SK-N-SH (cell line): ENCODE measurements around the gene GAMT. TPM values are rescaled to one million over a fixed set of nuclear protein-coding genes. Genes with fewer than 3 reads are reported as not detected.

Source experiments
- CTCF ChIA-PET: fragments of 300-600, 350-600 bp; formaldehyde crosslinking; extraction: SDS; loops from one replicate; lab custom pipeline; 2021; lab: Yijun Ruan, JAX
- POLR2A ChIA-PET: fragments of 350-600 bp; sonication (Branson Sonifier 250); formaldehyde crosslinking; extraction: SDS; loops from one replicate; lab custom pipeline; 2020; ENCODE audit warnings: antibody characterized with exemption, inconsistent platforms; lab: Yijun Ruan, JAX
- DNase-seq: peaks from one replicate; pipeline ENCODE4 v3.0.0; 2012
- H2AFZ ChIP-seq: fragments of 200-600 bp; sonication (generic); 2 replicates; pipeline ENCODE4 v1.8.1; 2016; ENCODE audit warnings: antibody characterized with exemption, mild to moderate bottlenecking, low read depth
- H3F3A ChIP-seq: fragments of 200-600 bp; sonication (generic); replicated peaks from 2 replicates; pipeline ENCODE3; 2016; ENCODE audit warnings: antibody characterized with exemption, mild to moderate bottlenecking; ENCODE audit not compliant: insufficient read depth
- H3K27ac ChIP-seq, 2 experiments: fragments of 200-500 bp in 1 of 2; fragments of 200-600 bp in 1 of 2; sonication (Bioruptor generic) in 1 of 2; sonication (generic), shearing (Covaris generic) in 1 of 2; 2 replicates each; pipeline versions ENCODE4 v1.5.1 to v1.6.1; 2014 to 2016; ENCODE audit warnings: low read depth in 2 of 2, inconsistent platforms in 1 of 2, low read length in 1 of 2, mild to moderate bottlenecking in 1 of 2, mixed read lengths in 1 of 2
- H3K27me3 ChIP-seq: fragments of 200-600 bp; sonication (generic), shearing (Covaris generic); 2 replicates; pipeline ENCODE4 v1.6.1; 2016; ENCODE audit warnings: mixed run types; ENCODE audit not compliant: insufficient read depth
- H3K36me3 ChIP-seq, 2 experiments: fragments of 200-500 bp in 1 of 2; fragments of 200-600 bp in 1 of 2; sonication (Bioruptor generic) in 1 of 2; sonication (generic) in 1 of 2; replicated peaks in 1 of 2; 2 replicates each; pipeline versions ENCODE3 to v1.5.1; 2014 to 2016; ENCODE audit warnings: low read length in 1 of 2, mild to moderate bottlenecking in 1 of 2; ENCODE audit not compliant: insufficient read depth in 2 of 2, control insufficient read depth in 1 of 2
- H3K4me1 ChIP-seq, 2 experiments: fragments of 200-500 bp in 1 of 2; fragments of 200-600 bp in 1 of 2; sonication (Bioruptor generic) in 1 of 2; sonication (generic), shearing (Covaris generic) in 1 of 2; 2 replicates each; pipeline versions ENCODE4 v1.5.1 to v1.6.1; 2014 to 2016; ENCODE audit warnings: low read depth in 1 of 2, low read length in 1 of 2, mixed run types in 1 of 2; ENCODE audit not compliant: insufficient read depth in 2 of 2, control insufficient read depth in 1 of 2
- H3K4me2 ChIP-seq: fragments of 200-600 bp; sonication (generic), shearing (Covaris generic); 2 replicates; pipeline ENCODE4 v1.6.1; 2017; ENCODE audit warnings: mixed run types
- H3K4me3 ChIP-seq, 2 experiments: fragments of 200-500 bp in 1 of 2; fragments of 200-600 bp in 1 of 2; sonication (Bioruptor generic) in 1 of 2; sonication (generic), shearing (Covaris generic) in 1 of 2; 2 replicates each; pipeline versions ENCODE4 v1.5.1 to v1.8.1; 2014 to 2016; ENCODE audit warnings: low read depth in 2 of 2, inconsistent platforms in 1 of 2, low read length in 1 of 2, mild to moderate bottlenecking in 1 of 2, mixed read lengths in 1 of 2, moderate library complexity in 1 of 2
- H3K79me2 ChIP-seq: fragments of 200-600 bp; sonication (generic); 2 replicates; pipeline ENCODE4 v1.8.1; 2017; ENCODE audit warnings: mild to moderate bottlenecking; ENCODE audit not compliant: insufficient read depth
- H3K9ac ChIP-seq: fragments of 200-600 bp; sonication (generic); 2 replicates; pipeline ENCODE4 v1.6.1; 2017; ENCODE audit warnings: mixed run types
- H3K9me2 ChIP-seq: fragments of 200-600 bp; sonication (generic); 2 replicates; pipeline ENCODE4 v1.6.1; 2017; ENCODE audit warnings: mixed run types
- H3K9me3 ChIP-seq: fragments of 200-600 bp; sonication (generic); 2 replicates; pipeline ENCODE4 v1.6.1; 2017; ENCODE audit warnings: mixed run types, mild to moderate bottlenecking, moderate library complexity
- H4K20me1 ChIP-seq: fragments of 200-600 bp; sonication (generic); 2 replicates; pipeline ENCODE4 v1.6.1; 2017; ENCODE audit warnings: mild to moderate bottlenecking, mixed run types; ENCODE audit not compliant: insufficient read depth
- CHD2 ChIP-seq: fragments of 150-350 bp; IDR thresholded peaks from 2 replicates; pipeline ENCODE4 v1.6.1; 2018; ENCODE audit warnings: low read length; ENCODE audit not compliant: partially characterized antibody
- EP300 ChIP-seq, 2 experiments: IDR thresholded peaks; 2 replicates each; pipeline versions ENCODE4 v1.4.0 to v1.6.1; 2012; ENCODE audit warnings: borderline replicate concordance in 1 of 2, low read depth in 1 of 2, low read length in 1 of 2
- GABPA ChIP-seq: IDR thresholded peaks from 2 replicates; pipeline ENCODE4 v1.4.0; 2012; ENCODE audit warnings: low read depth, mild to moderate bottlenecking
- JUND ChIP-seq: IDR thresholded peaks from 2 replicates; pipeline ENCODE4 v1.4.0; 2012
- MAX ChIP-seq: IDR thresholded peaks from 2 replicates; pipeline ENCODE4 v1.4.0; 2012; ENCODE audit warnings: low read depth
- MEF2A ChIP-seq: IDR thresholded peaks from 2 replicates; pipeline ENCODE4 v1.4.0; 2012; ENCODE audit warnings: low read depth, borderline replicate concordance
- NRF1 ChIP-seq: IDR thresholded peaks from 2 replicates; pipeline ENCODE4 v1.6.1; 2012; ENCODE audit warnings: low read depth, mild to moderate bottlenecking, low read length
- POLR2AphosphoS5 ChIP-seq: IDR thresholded peaks from 2 replicates; pipeline ENCODE4 v1.6.1; 2012; ENCODE audit warnings: low read depth, low read length
- RAD21 ChIP-seq: IDR thresholded peaks from 2 replicates; pipeline ENCODE4 v1.6.1; 2012; ENCODE audit warnings: mild to moderate bottlenecking, low read length
- RCOR1 ChIP-seq: fragments of 150-350 bp; IDR thresholded peaks from 2 replicates; pipeline ENCODE4 v1.6.1; 2017; ENCODE audit warnings: antibody characterized with exemption, low read length
- REST ChIP-seq: IDR thresholded peaks from 2 replicates; pipeline ENCODE4 v1.6.1; 2012; ENCODE audit warnings: mild to moderate bottlenecking, low read depth, low read length, moderate library complexity
- RFX5 ChIP-seq: IDR thresholded peaks from 2 replicates; pipeline ENCODE4 v1.6.1; 2012; ENCODE audit warnings: mild to moderate bottlenecking, improper control_type of control experiment, low read length
- TCF12 ChIP-seq: IDR thresholded peaks from 2 replicates; pipeline ENCODE4 v1.4.0; 2012
- TEAD4 ChIP-seq: IDR thresholded peaks from 2 replicates; pipeline ENCODE4 v1.4.0; 2012; ENCODE audit warnings: mild to moderate bottlenecking, borderline replicate concordance; ENCODE audit not compliant: insufficient read depth
- USF2 ChIP-seq: fragments of 150-350 bp; IDR thresholded peaks from 2 replicates; pipeline ENCODE4 v1.6.1; 2017; ENCODE audit warnings: antibody characterized with exemption, low read length, low read depth, borderline replicate concordance
- WGBS: methylation state at CpG from one replicate; pipeline ENCODE4 v1.1.6; 2017; ENCODE audit warnings: low lambda C conversion rate; 5-methylcytosine and 5-hydroxymethylcytosine counted together
- polyA plus RNA-seq, 3 experiments: library from polyadenylated mRNA; depleted of rRNA; stranded (reverse); fragments of >200 nt; gene quantifications; 2 replicates each; pipeline ENCODE4 v1.2.3, GENCODE V29; 2012
- TF ChIP-seq, protein P1 (sequence below): IDR thresholded peaks from 2 replicates; pipeline ENCODE4; 2012
- TF ChIP-seq, protein P2 (sequence below): IDR thresholded peaks from 2 replicates; pipeline ENCODE4 v1.4.0; 2012; ENCODE audit warnings: low read depth, borderline replicate concordance

The GAMT gene
- polyA plus RNA-seq, 1 of the 3 experiments (the other 2 are of a cell fraction): 85.3 TPM

GRCh38 chr19:1410136-1410786, 8.9 kb upstream of the GAMT start:
- Histone ChIP-seq H3K9ac (peak overlapping the region; percentile 95; the same call in 1 of the 2 replicates), H3K27ac (no peak overlapping the region), H3K9me3 (no peaks in the 10 kb centered on the region), H2AFZ (no peak overlapping the region), H3K36me3 (peaks cover 0 to 10% of the 10 kb centered on the region in 2 experiments), H3K9me2 (no peaks in the 10 kb centered on the region), H3F3A (peaks cover 9% of the 10 kb centered on the region), H3K79me2 (peaks cover 76% of the 10 kb centered on the region), H3K4me2 (peak overlapping the region; percentile 99), H3K4me1 (peaks cover 6 to 29% of the 10 kb centered on the region in 2 experiments; a peak in 2 of 4 replicates), H3K4me3 (peak overlapping the region in 1 of 2 experiments; percentile 86; a peak in 1 of 4 replicates), H4K20me1 (peaks cover 67% of the 10 kb centered on the region), H3K27me3 (no peaks in the 10 kb centered on the region)
- TF ChIP-seq TEAD4 (no peak), JUND (no peak)
- WGBS: 85% methylated on average over 12 of the region's 23 CpGs
- POLR2A ChIA-PET: no interaction called here
- CTCF ChIA-PET: interaction anchor here (1.5 to 2.2 kb wide), 2 partner anchors 35 to 130 kb away, joined by 7 to 8 read pairs; no protein-coding TSS in a partner anchor
- no peak for DNase-seq

GRCh38 chr19:1409204-1410005, 8.1 kb upstream of the GAMT start:
- Histone ChIP-seq H3K27me3 (no peaks in the 10 kb centered on the region), H2AFZ (no peak overlapping the region), H3K9ac (peak overlapping the region; percentile 95), H3K79me2 (peaks cover 68% of the 10 kb centered on the region), H4K20me1 (peaks cover 60% of the 10 kb centered on the region), H3F3A (peaks cover 13% of the 10 kb centered on the region), H3K9me3 (no peaks in the 10 kb centered on the region), H3K4me1 (peaks cover 6 to 29% of the 10 kb centered on the region in 2 experiments; a peak in 2 of 4 replicates), H3K9me2 (no peaks in the 10 kb centered on the region), H3K27ac (peak overlapping the region in 1 of 2 experiments; percentile 70; a peak in 2 of 4 replicates), H3K4me3 (peak overlapping the region; percentile 83 to 86), H3K36me3 (peaks cover 0 to 10% of the 10 kb centered on the region in 2 experiments), H3K4me2 (peak overlapping the region; percentile 99)
- no peak for DNase-seq
- POLR2A ChIA-PET: interaction anchor here (1.0 to 1.4 kb wide), 2 partner anchors 11 to 140 kb away, joined by 3 to 5 read pairs; partner anchors contain the start of gene CIRBP
- WGBS: 48% methylated on average over 17 of the region's 33 CpGs
- CTCF ChIA-PET: interaction anchor here (1.0 to 2.2 kb wide), 6 partner anchors 9 to 130 kb away, joined by 3 to 8 read pairs (median 4); no protein-coding TSS in a partner anchor
- TF ChIP-seq, protein P1, sequence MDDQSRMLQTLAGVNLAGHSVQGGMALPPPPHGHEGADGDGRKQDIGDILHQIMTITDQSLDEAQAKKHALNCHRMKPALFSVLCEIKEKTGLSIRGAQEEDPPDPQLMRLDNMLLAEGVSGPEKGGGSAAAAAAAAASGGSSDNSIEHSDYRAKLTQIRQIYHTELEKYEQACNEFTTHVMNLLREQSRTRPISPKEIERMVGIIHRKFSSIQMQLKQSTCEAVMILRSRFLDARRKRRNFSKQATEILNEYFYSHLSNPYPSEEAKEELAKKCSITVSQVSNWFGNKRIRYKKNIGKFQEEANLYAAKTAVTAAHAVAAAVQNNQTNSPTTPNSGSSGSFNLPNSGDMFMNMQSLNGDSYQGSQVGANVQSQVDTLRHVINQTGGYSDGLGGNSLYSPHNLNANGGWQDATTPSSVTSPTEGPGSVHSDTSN: no peak
- no peak for TF ChIP-seq USF2
- TF ChIP-seq MAX: no peak
- no peak for TF ChIP-seq RAD21
- no peak for TF ChIP-seq EP300 (IDR thresholded peaks at IDR 0.05; ENCODE audit: borderline replicate concordance in 1 of 2, low read depth in 1 of 2, low read length in 1 of 2)
- no peak for TF ChIP-seq POLR2AphosphoS5
- no peak for TF ChIP-seq RFX5
- no peak for TF ChIP-seq MEF2A
- TF ChIP-seq CHD2: no peak
- TF ChIP-seq TCF12: no peak
- no peak for TF ChIP-seq NRF1
- TF ChIP-seq REST: no peak
- no peak for TF ChIP-seq GABPA
- TF ChIP-seq, protein P2, sequence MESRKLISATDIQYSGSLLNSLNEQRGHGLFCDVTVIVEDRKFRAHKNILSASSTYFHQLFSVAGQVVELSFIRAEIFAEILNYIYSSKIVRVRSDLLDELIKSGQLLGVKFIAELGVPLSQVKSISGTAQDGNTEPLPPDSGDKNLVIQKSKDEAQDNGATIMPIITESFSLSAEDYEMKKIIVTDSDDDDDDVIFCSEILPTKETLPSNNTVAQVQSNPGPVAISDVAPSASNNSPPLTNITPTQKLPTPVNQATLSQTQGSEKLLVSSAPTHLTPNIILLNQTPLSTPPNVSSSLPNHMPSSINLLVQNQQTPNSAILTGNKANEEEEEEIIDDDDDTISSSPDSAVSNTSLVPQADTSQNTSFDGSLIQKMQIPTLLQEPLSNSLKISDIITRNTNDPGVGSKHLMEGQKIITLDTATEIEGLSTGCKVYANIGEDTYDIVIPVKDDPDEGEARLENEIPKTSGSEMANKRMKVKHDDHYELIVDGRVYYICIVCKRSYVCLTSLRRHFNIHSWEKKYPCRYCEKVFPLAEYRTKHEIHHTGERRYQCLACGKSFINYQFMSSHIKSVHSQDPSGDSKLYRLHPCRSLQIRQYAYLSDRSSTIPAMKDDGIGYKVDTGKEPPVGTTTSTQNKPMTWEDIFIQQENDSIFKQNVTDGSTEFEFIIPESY: no peak
- TF ChIP-seq RCOR1: no peak
